Natural killer cell (primary cell): Measurements from ENCODE around the gene MEIOSIN. TPM values are rescaled to one million over a fixed set of nuclear protein-coding genes. Genes with fewer than 3 reads are reported as not detected.
A peak's percentile ranks its signal among the peaks of the same experiment; 100 is the strongest.

Source experiments
- ATAC-seq, 3 donors: fragments of 150-1000 bp in 2 of 3; fragments of 200-7000 bp in 1 of 3; cut with Tn5 transposase; 1 replicate in 1 of 3; 2 replicates in 2 of 3; pipeline ENCODE4 v1.10.0; 2021; ENCODE audit warnings: mild to moderate bottlenecking in 2 of 3, moderate library complexity in 2 of 3
- DNase-seq, 2 donors: peaks; one replicate each; pipeline versions ENCODE4 v3.0.0 to v3.0.0-alpha.2; 2013 to 2021; ENCODE audit warnings: mixed read lengths in 1 of 2
- H3K27ac ChIP-seq: one replicate; pipeline ENCODE4 v1.5.1; 2013; ENCODE audit warnings: mild to moderate bottlenecking, low read length
- H3K27me3 ChIP-seq: one replicate; pipeline ENCODE4 v1.6.1; 2013; ENCODE audit warnings: low read length; ENCODE audit not compliant: control insufficient read depth, insufficient read depth
- H3K36me3 ChIP-seq: one replicate; pipeline ENCODE4 v1.6.1; 2013; ENCODE audit warnings: low read length; ENCODE audit not compliant: control insufficient read depth, insufficient read depth
- H3K4me1 ChIP-seq: one replicate; pipeline ENCODE4 v1.6.1; 2013; ENCODE audit warnings: low read length; ENCODE audit not compliant: control insufficient read depth, insufficient read depth
- H3K4me3 ChIP-seq: one replicate; pipeline ENCODE4 v1.5.1; 2013; ENCODE audit warnings: low read length
- H3K9me3 ChIP-seq: one replicate; pipeline ENCODE4 v1.6.1; 2013; ENCODE audit warnings: low read length; ENCODE audit not compliant: control insufficient read depth, insufficient read depth
- H3K27ac Mint-ChIP-seq, 2 donors: one replicate each; pipeline ENCODE4 v1.8.0; 2022; ENCODE audit warnings: mild to moderate bottlenecking in 2 of 2, mixed read lengths in 2 of 2, moderate library complexity in 1 of 2
- H3K27me3 Mint-ChIP-seq, 2 donors: one replicate each; pipeline ENCODE4 v1.8.0; 2022; ENCODE audit warnings: low read depth in 2 of 2, mixed read lengths in 2 of 2
- H3K36me3 Mint-ChIP-seq: one replicate; pipeline ENCODE4 v1.8.0; 2022; ENCODE audit warnings: mixed read lengths
- H3K4me1 Mint-ChIP-seq, 2 donors: one replicate each; pipeline ENCODE4 v1.8.0; 2022; ENCODE audit warnings: mixed read lengths in 2 of 2
- H3K4me3 Mint-ChIP-seq: one replicate; pipeline ENCODE4 v1.8.0; 2022; ENCODE audit warnings: mild to moderate bottlenecking, moderate library complexity, mixed read lengths
- H3K9me3 Mint-ChIP-seq, 2 donors: one replicate each; pipeline ENCODE4 v1.8.0; 2022; ENCODE audit warnings: mixed read lengths in 2 of 2
- WGBS: methylation state at CpG from one replicate; pipeline ENCODE4 v1.1.7; 2013; ENCODE audit warnings: missing lambda C conversion rate; ENCODE audit not compliant: insufficient coverage; 5-methylcytosine and 5-hydroxymethylcytosine counted together
- intact Hi-C: fragments of 100-400 bp; cut with micrococcal nuclease; formaldehyde crosslinking; loops from one replicate; pipeline ENCODE4 v1.14.2; 2022
- total RNA-seq, 4 donors: library from RNA; stranded (reverse); fragments of 120-200 nt in 1 of 4; gene quantifications; one replicate each; pipeline versions ENCODE4 v1.2.3 to v1.2.4, GENCODE V29; 2013 to 2022
- TF ChIP-seq, protein P1 (sequence below): fragments of 200-600 bp; IDR thresholded peaks from one replicate; pipeline ENCODE4 v1.8.0; 2022; ENCODE audit warnings: antibody characterized with exemption

The MEIOSIN gene
- total RNA-seq, 3 donors from 2014 or later (not counting 1 experiment from before 2014, with no cell fraction given) = not detected

DNA sequence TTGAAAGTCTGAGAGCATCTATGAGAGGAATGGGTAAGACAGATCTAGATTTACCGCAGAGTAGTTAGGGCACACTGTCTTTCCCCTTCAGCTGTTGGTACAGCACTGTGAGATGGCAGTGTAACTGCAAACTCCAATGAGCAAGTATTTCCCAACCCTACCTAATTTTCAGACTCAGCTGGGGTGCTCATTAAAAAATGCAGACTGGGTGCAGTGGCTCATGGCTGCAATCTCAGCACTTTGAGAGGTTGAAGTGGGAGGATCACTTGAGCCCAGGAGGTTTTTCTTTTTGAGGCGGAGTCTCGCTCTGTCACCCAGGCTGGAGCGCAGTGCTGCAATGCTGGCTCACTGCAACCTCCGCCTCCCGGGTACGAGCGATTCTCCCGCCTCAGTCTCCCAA lies 28.1 kb upstream of the MEIOSIN start:
- intact Hi-C loops = no loop called here
- H3K27ac Mint-ChIP-seq = no peak overlapping the region
- H3K27ac ChIP-seq = no peak overlapping the region
- WGBS = 98% methylated on average over 9 of the region's 9 CpGs
- H3K27me3 Mint-ChIP-seq = no peaks in the 10 kb centered on the region
- H3K4me1 Mint-ChIP-seq = peaks cover 4 to 5% of the 10 kb centered on the region in 2 donors
- no peaks in the 10 kb centered on the region for H3K36me3 Mint-ChIP-seq
- no peak for ATAC-seq
- no peak overlapping the region for H3K4me3 Mint-ChIP-seq
- H3K9me3 Mint-ChIP-seq = no peaks in the 10 kb centered on the region
- no peaks in the 10 kb centered on the region for H3K4me1 ChIP-seq
- DNase-seq = no peak
- TF ChIP-seq, protein P1, sequence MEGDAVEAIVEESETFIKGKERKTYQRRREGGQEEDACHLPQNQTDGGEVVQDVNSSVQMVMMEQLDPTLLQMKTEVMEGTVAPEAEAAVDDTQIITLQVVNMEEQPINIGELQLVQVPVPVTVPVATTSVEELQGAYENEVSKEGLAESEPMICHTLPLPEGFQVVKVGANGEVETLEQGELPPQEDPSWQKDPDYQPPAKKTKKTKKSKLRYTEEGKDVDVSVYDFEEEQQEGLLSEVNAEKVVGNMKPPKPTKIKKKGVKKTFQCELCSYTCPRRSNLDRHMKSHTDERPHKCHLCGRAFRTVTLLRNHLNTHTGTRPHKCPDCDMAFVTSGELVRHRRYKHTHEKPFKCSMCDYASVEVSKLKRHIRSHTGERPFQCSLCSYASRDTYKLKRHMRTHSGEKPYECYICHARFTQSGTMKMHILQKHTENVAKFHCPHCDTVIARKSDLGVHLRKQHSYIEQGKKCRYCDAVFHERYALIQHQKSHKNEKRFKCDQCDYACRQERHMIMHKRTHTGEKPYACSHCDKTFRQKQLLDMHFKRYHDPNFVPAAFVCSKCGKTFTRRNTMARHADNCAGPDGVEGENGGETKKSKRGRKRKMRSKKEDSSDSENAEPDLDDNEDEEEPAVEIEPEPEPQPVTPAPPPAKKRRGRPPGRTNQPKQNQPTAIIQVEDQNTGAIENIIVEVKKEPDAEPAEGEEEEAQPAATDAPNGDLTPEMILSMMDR = no peak
- H3K27me3 ChIP-seq = no peaks in the 10 kb centered on the region
- no peak overlapping the region for H3K4me3 ChIP-seq
- peaks cover 7% of the 10 kb centered on the region for H3K36me3 ChIP-seq
- H3K9me3 ChIP-seq = no peaks in the 10 kb centered on the region

DNA sequence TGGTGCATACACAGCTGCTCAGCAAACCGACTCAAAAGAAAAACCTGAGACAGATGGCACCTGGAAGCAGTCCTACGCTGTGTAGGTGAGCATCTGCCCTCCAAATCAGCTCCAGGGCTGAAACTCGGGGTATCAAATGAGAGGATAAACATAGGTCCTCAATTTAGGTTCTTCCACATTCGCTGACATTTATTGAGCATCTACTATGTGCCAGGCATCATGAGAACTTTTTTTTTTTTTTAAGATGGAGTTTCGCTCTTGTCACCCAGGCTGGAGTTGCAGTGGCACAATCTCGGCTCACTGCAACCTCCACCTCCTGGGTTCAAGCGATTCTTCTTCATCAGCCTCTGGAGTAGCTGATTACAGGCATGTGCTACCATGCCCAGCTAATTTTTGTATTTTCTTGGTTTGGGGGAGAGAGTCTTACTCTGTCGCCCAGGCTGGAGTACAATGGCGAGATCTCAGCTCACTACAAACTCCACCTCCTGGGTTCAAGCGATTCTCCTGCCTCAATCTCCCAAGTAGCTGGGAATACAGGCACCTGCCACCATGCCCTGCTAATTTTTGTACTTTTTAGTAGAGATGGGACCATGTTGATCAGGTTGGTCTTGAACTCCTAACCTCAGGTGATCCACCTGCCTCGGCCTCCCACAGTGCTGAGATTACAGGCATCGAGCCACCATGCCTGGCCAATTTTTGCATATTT lies 27.4 kb upstream of the MEIOSIN start:
- intact Hi-C loops = no loop called here
- H3K4me3 ChIP-seq = no peak overlapping the region
- no peaks in the 10 kb centered on the region for H3K27me3 Mint-ChIP-seq
- H3K4me1 ChIP-seq = no peaks in the 10 kb centered on the region
- peaks cover 4 to 11% of the 10 kb centered on the region in 2 donors for H3K4me1 Mint-ChIP-seq
- H3K27ac ChIP-seq = no peak overlapping the region
- H3K36me3 ChIP-seq = peaks cover 8% of the 10 kb centered on the region
- no peaks in the 10 kb centered on the region for H3K9me3 Mint-ChIP-seq
- H3K36me3 Mint-ChIP-seq = no peaks in the 10 kb centered on the region
- H3K27ac Mint-ChIP-seq = no peak overlapping the region
- ATAC-seq (no peak), DNase-seq (no peak)
- 95% methylated on average over 11 of the region's 12 CpGs for WGBS
- H3K4me3 Mint-ChIP-seq = no peak overlapping the region
- H3K27me3 ChIP-seq = no peaks in the 10 kb centered on the region
- TF ChIP-seq, protein P1 = no peak
- H3K9me3 ChIP-seq = no peaks in the 10 kb centered on the region

DNA sequence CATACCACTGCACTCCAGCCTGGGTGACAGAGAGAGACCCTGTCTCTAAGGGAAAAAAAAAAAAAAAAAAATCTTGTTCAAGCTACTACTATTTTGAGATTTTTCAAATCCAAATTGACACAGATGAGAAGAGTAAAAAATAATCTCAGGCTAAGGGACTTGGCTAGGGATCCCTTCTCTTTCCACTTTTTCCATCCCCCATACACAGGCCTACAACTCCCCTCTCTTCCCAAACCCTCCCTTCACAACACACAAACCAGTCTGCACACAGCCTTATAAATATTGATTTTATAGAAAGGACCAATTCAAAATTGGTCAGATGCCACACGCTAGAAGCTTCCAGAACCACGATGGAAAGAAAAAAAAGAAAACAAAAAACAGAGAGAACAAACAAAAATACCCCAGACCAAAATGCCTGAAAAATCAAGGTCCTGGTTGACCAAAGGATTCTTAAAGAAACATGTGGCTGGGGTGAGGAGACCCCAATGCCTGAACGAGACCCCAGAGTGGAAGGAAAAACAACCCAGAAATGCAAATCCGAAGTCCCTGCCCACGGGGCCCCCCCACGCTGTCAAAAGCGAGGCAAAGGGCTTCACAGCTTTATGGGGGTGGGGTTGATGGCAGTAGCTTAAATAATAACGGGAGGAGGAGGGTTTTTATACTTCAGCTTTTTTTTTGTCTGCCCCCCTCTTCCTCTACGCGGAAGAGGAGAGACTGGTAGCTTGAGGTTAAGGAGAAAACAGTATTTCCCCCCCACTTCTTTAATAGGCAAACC lies 22.7 kb upstream of the MEIOSIN start:
- ATAC-seq (no peak), DNase-seq (no peak)
- Mint-ChIP-seq H3K4me1 (peaks cover 4 to 17% of the 10 kb centered on the region in 2 donors), H3K4me3 (no peak overlapping the region), H3K27me3 (no peaks in the 10 kb centered on the region), H3K36me3 (no peaks in the 10 kb centered on the region), H3K9me3 (no peaks in the 10 kb centered on the region), H3K27ac (peak overlapping the region; percentile 6 to 64)
- Histone ChIP-seq H3K27ac (no peak overlapping the region), H3K9me3 (no peaks in the 10 kb centered on the region), H3K4me3 (no peak overlapping the region), H3K36me3 (peaks cover 14% of the 10 kb centered on the region), H3K4me1 (no peaks in the 10 kb centered on the region), H3K27me3 (no peaks in the 10 kb centered on the region)
- 86% methylated on average over 7 of the region's 10 CpGs for WGBS
- TF ChIP-seq, protein P1 = no peak
- intact Hi-C loops = no loop called here
